GM12878 (cell line): ENCODE measurements around the gene NUP93. TPM values are rescaled to one million over a fixed set of nuclear protein-coding genes. Genes with fewer than 3 reads are reported as not detected.

Source experiments
- ATAC-seq: fragments of 200-7000 bp; cut with Tn5 transposase; 3 replicates; pipeline ENCODE4 v1.9.1; 2020; ENCODE audit warnings: mild to moderate bottlenecking, moderate library complexity
- BruUV-seq: library from RNA; stranded (reverse); fragments of 400-500 nt; replicated peaks from 2 replicates; lab custom pipeline; 2021; lab: Mats Ljungman, UMichigan
- CTCF ChIA-PET: fragments of 300-600 bp; sonication (Branson Sonifier 250); formaldehyde crosslinking; extraction: SDS; loops from one replicate; lab custom pipeline; 2021; ENCODE audit warnings: inconsistent platforms; lab: Yijun Ruan, JAX
- POLR2A ChIA-PET: fragments of 350-600 bp; formaldehyde crosslinking; extraction: SDS; loops from one replicate; lab custom pipeline; 2021; ENCODE audit warnings: inconsistent platforms; lab: Charles Lee
- RAD21 ChIA-PET: fragments of 300-600 bp; sonication (Branson Sonifier 250); formaldehyde crosslinking; loops from one replicate; lab custom pipeline; 2023; ENCODE audit warnings: antibody characterized with exemption; ENCODE audit not compliant: unreplicated experiment; lab: Charles Lee
- SMC1A ChIA-PET: fragments of 300-600 bp; sonication (Branson Sonifier 250); formaldehyde crosslinking; loops from one replicate; lab custom pipeline; 2023; ENCODE audit not compliant: unreplicated experiment, uncharacterized antibody; lab: Charles Lee
- DNase-seq: peaks from one replicate; pipeline ENCODE4 v3.0.0-alpha.2; 2011; ENCODE audit warnings: low read depth, low spot score
- FAIRE-seq: peaks from 3 replicates; lab custom pipeline; 2011; peaks lifted over from hg19 to GRCh38; lab: Jason Lieb, UNC
- H2AFZ ChIP-seq: 2 replicates; pipeline ENCODE4 v1.6.0; 2011; ENCODE audit warnings: low read depth, low read length, control low read depth; ENCODE audit not compliant: control insufficient read depth
- H3K27ac ChIP-seq: 2 replicates; pipeline ENCODE4 v1.5.1; 2011; ENCODE audit warnings: control low read depth; ENCODE audit not compliant: control insufficient read depth, insufficient read depth
- H3K27me3 ChIP-seq, 2 experiments: replicated peaks in 1 of 2; 2 replicates each; pipeline versions ENCODE4 v1.6.0 to v1.6.1; 2011; ENCODE audit warnings: low read length in 1 of 2; ENCODE audit not compliant: control insufficient read depth in 2 of 2, insufficient read depth in 2 of 2
- H3K36me3 ChIP-seq, 2 experiments: 2 replicates each; pipeline ENCODE4 v1.5.1; 2011; ENCODE audit warnings: low read length in 1 of 2; ENCODE audit not compliant: control insufficient read depth in 2 of 2, insufficient read depth in 2 of 2
- H3K4me1 ChIP-seq: 2 replicates; pipeline ENCODE4 v1.6.1; 2011; ENCODE audit warnings: mild to moderate bottlenecking, low read length, moderate library complexity, mixed read lengths; ENCODE audit not compliant: control insufficient read depth, insufficient read depth
- H3K4me2 ChIP-seq: 2 replicates; pipeline ENCODE4 v1.6.0; 2011; ENCODE audit warnings: control low read depth; ENCODE audit not compliant: control insufficient read depth, insufficient read depth
- H3K4me3 ChIP-seq: fragments of 200-600 bp; sonication (generic); 2 replicates; pipeline ENCODE4 v1.5.1; 2016
- H3K79me2 ChIP-seq: 2 replicates; pipeline ENCODE4 v1.6.0; 2011; ENCODE audit warnings: low read length; ENCODE audit not compliant: control insufficient read depth, insufficient read depth
- H3K9ac ChIP-seq: 2 replicates; pipeline ENCODE4 v1.8.0; 2011; ENCODE audit warnings: low read length, control low read depth, mixed read lengths; ENCODE audit not compliant: control insufficient read depth, insufficient read depth
- H3K9me3 ChIP-seq: replicated peaks from 3 replicates; pipeline ENCODE4 v1.5.1; 2011; ENCODE audit warnings: mild to moderate bottlenecking, low read length; ENCODE audit not compliant: control insufficient read depth, insufficient read depth
- H4K20me1 ChIP-seq: 2 replicates; pipeline ENCODE4 v1.6.0; 2011; ENCODE audit not compliant: control insufficient read depth, insufficient read depth
- ASH2L ChIP-seq: fragments of 300-600, 200-600 bp; sonication (generic); IDR thresholded peaks from 2 replicates; pipeline ENCODE4 v1.6.1; 2017; ENCODE audit warnings: low read depth, mild to moderate bottlenecking, borderline replicate concordance
- BRCA1 ChIP-seq: IDR thresholded peaks from 2 replicates; pipeline ENCODE4 v1.6.1; 2011; ENCODE audit warnings: low read depth, low read length, improper control_type of control experiment
- CREB1 ChIP-seq: IDR thresholded peaks from 2 replicates; pipeline ENCODE4 v1.6.1; 2012; ENCODE audit warnings: low read depth, mild to moderate bottlenecking, inconsistent platforms
- HDAC6 ChIP-seq: fragments of 200-600 bp; sonication (generic); IDR thresholded peaks from one replicate; pipeline ENCODE4 v1.8.0; 2017; ENCODE audit warnings: antibody characterized with exemption; ENCODE audit not compliant: unreplicated experiment
- MEF2B ChIP-seq: fragments of 450-650 bp; IDR thresholded peaks from 2 replicates; pipeline ENCODE4 v1.6.1; 2018; ENCODE audit warnings: mild to moderate bottlenecking, moderate library complexity; ENCODE audit not compliant: partially characterized antibody, poor library complexity, severe bottlenecking
- NRF1 ChIP-seq: conservative IDR thresholded peaks from 2 replicates; pipeline ENCODE4 v1.6.1; 2011; ENCODE audit warnings: mild to moderate bottlenecking, low read depth, low read length, improper control_type of control experiment
- POLR2AphosphoS2 ChIP-seq: IDR thresholded peaks from 2 replicates; pipeline ENCODE4 v1.6.1; 2011; ENCODE audit warnings: low read depth, mild to moderate bottlenecking, low read length, improper control_type of control experiment, moderate library complexity
- RBBP5 ChIP-seq: fragments of 200-600 bp; sonication (generic); conservative IDR thresholded peaks from 2 replicates; pipeline ENCODE4 v1.6.1; 2016
- SUPT20H ChIP-seq: IDR thresholded peaks from 2 replicates; pipeline ENCODE4 v1.6.1; 2011; ENCODE audit warnings: low read depth, mild to moderate bottlenecking, low read length, moderate library complexity, borderline replicate concordance; ENCODE audit not compliant: control insufficient read depth
- TCF12 ChIP-seq: IDR thresholded peaks from 2 replicates; pipeline ENCODE4 v1.6.1; 2011; ENCODE audit warnings: low read depth, mild to moderate bottlenecking, low read length
- ZNF384 ChIP-seq: IDR thresholded peaks from 2 replicates; pipeline ENCODE4 v1.6.1; 2012; ENCODE audit warnings: low read depth, mild to moderate bottlenecking, low read length, improper control_type of control experiment, borderline replicate concordance
- ZZZ3 ChIP-seq: IDR thresholded peaks from 2 replicates; pipeline ENCODE4 v1.6.1; 2011; ENCODE audit warnings: low read depth; ENCODE audit not compliant: control insufficient read depth, insufficient read length
- WGBS: methylation state at CpG from one replicate; pipeline ENCODE4 v1.1.6; 2016; ENCODE audit warnings: low lambda C conversion rate; ENCODE audit not compliant: insufficient replicate concordance, insufficient coverage; ENCODE audit errors: missing lambda C conversion rate; 5-methylcytosine and 5-hydroxymethylcytosine counted together
- in situ Hi-C: fragments of 300-500 bp; cut with MboI; formaldehyde crosslinking; loops from 9 replicates; pipeline ENCODE4 v1.14.3; 2018; ENCODE audit warnings: mixed read lengths
- intact Hi-C: fragments of 100-400 bp; cut with micrococcal nuclease; formaldehyde crosslinking; loops from one replicate; pipeline ENCODE4 v1.14.2; 2022; ENCODE audit not compliant: unreplicated experiment
- polyA plus RNA-seq, 11 experiments: library from polyadenylated mRNA; depleted of rRNA in 4 of 11; unstranded in 6 of 11; stranded (reverse) in 5 of 11; fragments of >200 nt; fragmentation: Nextera tagmentation in 4 of 11; fragmentation: Illumina TruSeq in 1 of 11; extraction: Ambion mirVana in 4 of 11; extraction: Trizol in 1 of 11; gene quantifications; 1 replicate in 1 of 11; 2 replicates in 10 of 11; pipeline versions ENCODE4 v1.2.1 to v1.2.3, GENCODE V29; 2011 to 2016; ENCODE audit warnings: inconsistent platforms in 2 of 11, missing spikeins in 2 of 11, low read depth in 1 of 11
- total RNA-seq, 4 experiments: library from RNA; depleted of rRNA in 3 of 4; stranded (reverse); fragments of >200 nt in 3 of 4; fragmentation: Illumina TruSeq in 1 of 4; extraction: Trizol in 1 of 4; gene quantifications; 2 replicates each; pipeline versions ENCODE4 v1.2.1 to v1.2.3, GENCODE V29; 2013 to 2021
- TF ChIP-seq, protein P1 (sequence below): fragments of 450-650 bp; IDR thresholded peaks from 2 replicates; pipeline ENCODE4 v1.6.1; 2018; ENCODE audit warnings: borderline replicate concordance, mild to moderate bottlenecking; ENCODE audit not compliant: partially characterized antibody
- TF ChIP-seq, protein P2 (sequence below): IDR thresholded peaks from 2 replicates; pipeline ENCODE4 v1.6.1; 2012; ENCODE audit warnings: low read depth, low read length, improper control_type of control experiment
- TF ChIP-seq, protein P3 (sequence below): IDR thresholded peaks from 2 replicates; pipeline ENCODE4 v1.6.1; 2012; ENCODE audit warnings: improper control_type of control experiment, low read depth, low read length; ENCODE audit not compliant: insufficient replicate concordance

The NUP93 gene
- total and polyA plus RNA-seq, 10 of the 15 experiments (the other 5 are each of a cell fraction or from before 2014, with no cell fraction given), result 82.2 to 175 (median 101) TPM

DNA sequence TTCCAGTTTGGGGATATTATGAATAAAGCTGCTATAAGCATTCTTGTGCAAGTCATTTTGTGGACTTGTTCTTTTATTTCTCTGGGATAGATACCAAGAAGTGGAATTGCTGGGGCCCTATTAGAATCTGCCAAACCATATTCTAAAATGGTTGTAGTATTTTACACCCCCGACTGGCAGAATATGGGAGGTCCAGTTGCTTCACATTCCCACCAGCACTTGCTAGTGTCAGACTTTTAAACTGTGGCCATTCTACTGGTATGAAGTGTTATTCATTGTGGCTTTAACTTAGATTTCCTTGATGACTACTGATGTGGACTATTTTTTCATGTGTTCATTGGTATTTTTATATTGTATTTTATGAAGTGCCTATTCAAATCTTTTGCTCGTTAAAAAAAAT lies 18.1 kb upstream of the NUP93 start (continued):
- TF ChIP-seq, protein P1, sequence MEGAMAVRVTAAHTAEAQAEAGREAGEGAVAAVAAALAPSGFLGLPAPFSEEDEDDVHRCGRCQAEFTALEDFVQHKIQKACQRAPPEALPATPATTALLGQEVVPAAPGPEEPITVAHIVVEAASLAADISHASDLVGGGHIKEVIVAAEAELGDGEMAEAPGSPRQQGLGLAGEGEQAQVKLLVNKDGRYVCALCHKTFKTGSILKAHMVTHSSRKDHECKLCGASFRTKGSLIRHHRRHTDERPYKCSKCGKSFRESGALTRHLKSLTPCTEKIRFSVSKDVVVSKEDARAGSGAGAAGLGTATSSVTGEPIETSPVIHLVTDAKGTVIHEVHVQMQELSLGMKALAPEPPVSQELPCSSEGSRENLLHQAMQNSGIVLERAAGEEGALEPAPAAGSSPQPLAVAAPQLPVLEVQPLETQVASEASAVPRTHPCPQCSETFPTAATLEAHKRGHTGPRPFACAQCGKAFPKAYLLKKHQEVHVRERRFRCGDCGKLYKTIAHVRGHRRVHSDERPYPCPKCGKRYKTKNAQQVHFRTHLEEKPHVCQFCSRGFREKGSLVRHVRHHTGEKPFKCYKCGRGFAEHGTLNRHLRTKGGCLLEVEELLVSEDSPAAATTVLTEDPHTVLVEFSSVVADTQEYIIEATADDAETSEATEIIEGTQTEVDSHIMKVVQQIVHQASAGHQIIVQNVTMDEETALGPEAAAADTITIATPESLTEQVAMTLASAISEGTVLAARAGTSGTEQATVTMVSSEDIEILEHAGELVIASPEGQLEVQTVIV, result no peak
- TF ChIP-seq, protein P2, sequence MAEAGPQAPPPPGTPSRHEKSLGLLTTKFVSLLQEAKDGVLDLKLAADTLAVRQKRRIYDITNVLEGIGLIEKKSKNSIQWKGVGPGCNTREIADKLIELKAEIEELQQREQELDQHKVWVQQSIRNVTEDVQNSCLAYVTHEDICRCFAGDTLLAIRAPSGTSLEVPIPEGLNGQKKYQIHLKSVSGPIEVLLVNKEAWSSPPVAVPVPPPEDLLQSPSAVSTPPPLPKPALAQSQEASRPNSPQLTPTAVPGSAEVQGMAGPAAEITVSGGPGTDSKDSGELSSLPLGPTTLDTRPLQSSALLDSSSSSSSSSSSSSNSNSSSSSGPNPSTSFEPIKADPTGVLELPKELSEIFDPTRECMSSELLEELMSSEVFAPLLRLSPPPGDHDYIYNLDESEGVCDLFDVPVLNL, result no peak
- no peak for TF ChIP-seq BRCA1

DNA sequence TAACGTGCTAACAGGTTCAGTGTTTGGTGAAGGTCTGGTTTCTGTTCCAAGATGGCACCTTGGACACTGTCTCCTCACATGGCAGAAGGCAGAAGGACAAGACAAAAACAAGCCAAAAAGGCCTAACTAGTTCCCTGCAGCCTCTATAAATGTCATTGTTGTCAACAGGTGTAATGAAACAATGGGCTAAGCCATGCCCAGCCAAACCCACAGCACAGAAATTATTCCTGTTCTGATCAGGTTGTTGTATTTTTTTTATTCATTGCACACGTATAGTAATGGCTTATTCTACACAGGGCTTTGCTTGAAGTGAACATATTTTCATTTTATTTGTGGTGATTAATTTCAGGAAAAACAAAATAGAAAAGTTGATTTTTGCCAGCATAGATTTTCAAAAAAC lies 16.1 kb upstream of the NUP93 start:
- intact Hi-C loops (no loop called here), in situ Hi-C loops (no loop called here)
- Histone ChIP-seq H3K9ac (no peak overlapping the region), H4K20me1 (no peaks in the 10 kb centered on the region), H3K79me2 (no peaks in the 10 kb centered on the region), H2AFZ (no peak overlapping the region), H3K4me1 (peaks cover 2% of the 10 kb centered on the region; the same call in 1 of the 2 replicates), H3K9me3 (no peaks in the 10 kb centered on the region; the same call in 2 of the 3 replicates), H3K4me2 (no peak overlapping the region), H3K27ac (no peak overlapping the region), H3K4me3 (no peak overlapping the region), H3K36me3 (no peaks in the 10 kb centered on the region), H3K27me3 (no peaks in the 10 kb centered on the region)
- DNase-seq (no peak), FAIRE-seq (no peak), ATAC-seq (no peak)
- CTCF ChIA-PET, result interaction anchor here (0.7 kb wide), 1 partner anchor 12 kb away, joined by 5 read pairs; no protein-coding TSS in a partner anchor
- POLR2A ChIA-PET, result no interaction called here
- RAD21 ChIA-PET, result no interaction called here
- SMC1A ChIA-PET, result no interaction called here
- WGBS, result 62% methylated on average over 2 of the region's 2 CpGs
- no TSS peak for BruUV-seq
- TF ChIP-seq, protein P3, sequence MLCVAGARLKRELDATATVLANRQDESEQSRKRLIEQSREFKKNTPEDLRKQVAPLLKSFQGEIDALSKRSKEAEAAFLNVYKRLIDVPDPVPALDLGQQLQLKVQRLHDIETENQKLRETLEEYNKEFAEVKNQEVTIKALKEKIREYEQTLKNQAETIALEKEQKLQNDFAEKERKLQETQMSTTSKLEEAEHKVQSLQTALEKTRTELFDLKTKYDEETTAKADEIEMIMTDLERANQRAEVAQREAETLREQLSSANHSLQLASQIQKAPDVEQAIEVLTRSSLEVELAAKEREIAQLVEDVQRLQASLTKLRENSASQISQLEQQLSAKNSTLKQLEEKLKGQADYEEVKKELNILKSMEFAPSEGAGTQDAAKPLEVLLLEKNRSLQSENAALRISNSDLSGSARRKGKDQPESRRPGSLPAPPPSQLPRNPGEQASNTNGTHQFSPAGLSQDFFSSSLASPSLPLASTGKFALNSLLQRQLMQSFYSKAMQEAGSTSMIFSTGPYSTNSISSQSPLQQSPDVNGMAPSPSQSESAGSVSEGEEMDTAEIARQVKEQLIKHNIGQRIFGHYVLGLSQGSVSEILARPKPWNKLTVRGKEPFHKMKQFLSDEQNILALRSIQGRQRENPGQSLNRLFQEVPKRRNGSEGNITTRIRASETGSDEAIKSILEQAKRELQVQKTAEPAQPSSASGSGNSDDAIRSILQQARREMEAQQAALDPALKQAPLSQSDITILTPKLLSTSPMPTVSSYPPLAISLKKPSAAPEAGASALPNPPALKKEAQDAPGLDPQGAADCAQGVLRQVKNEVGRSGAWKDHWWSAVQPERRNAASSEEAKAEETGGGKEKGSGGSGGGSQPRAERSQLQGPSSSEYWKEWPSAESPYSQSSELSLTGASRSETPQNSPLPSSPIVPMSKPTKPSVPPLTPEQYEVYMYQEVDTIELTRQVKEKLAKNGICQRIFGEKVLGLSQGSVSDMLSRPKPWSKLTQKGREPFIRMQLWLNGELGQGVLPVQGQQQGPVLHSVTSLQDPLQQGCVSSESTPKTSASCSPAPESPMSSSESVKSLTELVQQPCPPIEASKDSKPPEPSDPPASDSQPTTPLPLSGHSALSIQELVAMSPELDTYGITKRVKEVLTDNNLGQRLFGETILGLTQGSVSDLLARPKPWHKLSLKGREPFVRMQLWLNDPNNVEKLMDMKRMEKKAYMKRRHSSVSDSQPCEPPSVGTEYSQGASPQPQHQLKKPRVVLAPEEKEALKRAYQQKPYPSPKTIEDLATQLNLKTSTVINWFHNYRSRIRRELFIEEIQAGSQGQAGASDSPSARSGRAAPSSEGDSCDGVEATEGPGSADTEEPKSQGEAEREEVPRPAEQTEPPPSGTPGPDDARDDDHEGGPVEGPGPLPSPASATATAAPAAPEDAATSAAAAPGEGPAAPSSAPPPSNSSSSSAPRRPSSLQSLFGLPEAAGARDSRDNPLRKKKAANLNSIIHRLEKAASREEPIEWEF, result no peak
- no peak for TF ChIP-seq ASH2L
- no peak for TF ChIP-seq ZZZ3
- TF ChIP-seq RBBP5, result no peak
- TF ChIP-seq MEF2B, result no peak
- TF ChIP-seq SUPT20H, result no peak
- no peak for TF ChIP-seq NRF1
- TF ChIP-seq POLR2AphosphoS2, result no peak
- TF ChIP-seq CREB1, result no peak
- TF ChIP-seq TCF12, result no peak
- no peak for TF ChIP-seq HDAC6
- TF ChIP-seq ZNF384, result no peak
